H1 (cell line): Measurements from ENCODE around the gene USH1G.

Experiments used
- CEBPB ChIP-seq: IDR thresholded peaks from 2 replicates; pipeline ENCODE4 v1.6.1; 2012; ENCODE audit warnings: low read depth, low read length
- CTCF ChIP-seq, 3 experiments: IDR thresholded peaks; 1 replicate in 2 of 3; 2 replicates in 1 of 3; pipeline versions ENCODE4 v1.5.1 to v1.6.1; 2011; ENCODE audit warnings: low read length in 3 of 3, mild to moderate bottlenecking in 3 of 3, inconsistent platforms in 2 of 3, low read depth in 1 of 3, moderate library complexity in 1 of 3; ENCODE audit not compliant: insufficient read depth in 1 of 3; ENCODE audit errors: control extremely low read depth in 1 of 3
- EZH2 ChIP-seq: fragments of 200-600 bp; sonication (generic); IDR thresholded peaks from 2 replicates; pipeline ENCODE4 v1.7.1; 2012; ENCODE audit warnings: low read depth, mild to moderate bottlenecking, moderate library complexity, low read length, inconsistent platforms; ENCODE audit not compliant: severe bottlenecking
- USF2 ChIP-seq: IDR thresholded peaks from 2 replicates; pipeline ENCODE4 v1.6.1; 2011; ENCODE audit warnings: low read length, improper control_type of control experiment

GRCh38 chr17:74943808-74944522 is 20.9 kb upstream of the USH1G start:
- TF ChIP-seq EZH2 (no peak), USF2 (no peak), CTCF (IDR thresholded peaks at IDR 0.05; ENCODE audit: control extremely low read depth in 1 of 3, insufficient read depth in 1 of 3, low read depth in 1 of 3, low read length in 3 of 3) (no peak), CEBPB (no peak)
